HT-29 (cell line): ENCODE results near the gene LONP2. TPM values are rescaled to one million over a fixed set of nuclear protein-coding genes. Genes with fewer than 3 reads are reported as not detected.
A peak's percentile ranks its signal among the peaks of the same experiment; 100 is the strongest.
"Not testable (repeated sequence)": the region's sequence is repeated elsewhere in the genome, so short reads cannot be mapped to it uniquely, and the experiment has no call there.

Experiments
- DNase-seq: peaks from one replicate; pipeline ENCODE4 v3.0.0-alpha.2; 2015; ENCODE audit warnings: low spot score
- total RNA-seq: library from RNA; depleted of rRNA; stranded (reverse); fragments of >200 nt; shearing (Covaris generic); gene quantifications from 2 replicates; pipeline ENCODE4 v1.2.3, GENCODE V29; 2014; rRNA removed

Gene LONP2
- total RNA-seq, 1 experiment from 2014 or later = 22.2 TPM

DNA sequence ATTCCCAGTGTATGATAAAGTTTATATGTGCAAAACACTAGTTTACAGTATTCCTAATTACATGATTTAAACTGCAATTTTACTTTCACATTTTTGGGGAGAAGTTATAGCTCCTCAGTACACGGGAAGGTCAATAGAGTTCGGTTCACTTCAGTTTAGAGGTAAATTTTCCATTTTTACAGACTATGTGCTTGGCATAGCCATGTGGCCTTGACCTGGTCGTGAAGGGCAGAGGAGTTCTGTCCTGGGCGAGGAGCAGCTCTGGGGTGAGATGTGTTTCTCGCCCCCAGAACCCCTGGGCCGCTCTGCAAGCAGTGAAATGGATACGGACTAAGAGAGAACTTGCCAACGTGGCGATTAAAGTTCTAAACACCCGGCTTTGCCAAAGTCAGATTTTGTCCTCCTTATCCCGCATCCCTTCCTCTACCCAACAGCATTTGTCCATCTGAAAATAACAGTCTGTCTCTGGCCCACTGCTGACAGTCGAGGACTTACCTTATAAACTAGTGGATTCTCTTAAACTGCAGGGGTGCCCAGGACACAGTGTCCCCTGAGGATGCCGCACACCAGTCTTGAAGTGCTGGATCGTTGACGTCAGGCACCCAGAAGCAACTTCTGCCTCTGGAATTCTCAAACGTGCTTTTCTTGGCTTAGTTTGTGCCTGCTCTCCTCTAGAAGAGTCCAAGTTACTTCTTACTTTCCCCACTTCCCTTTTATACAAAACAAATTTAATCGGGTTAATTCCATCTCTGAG, 142.6 kb downstream of the LONP2 start:
- no peak for DNase-seq

DNA sequence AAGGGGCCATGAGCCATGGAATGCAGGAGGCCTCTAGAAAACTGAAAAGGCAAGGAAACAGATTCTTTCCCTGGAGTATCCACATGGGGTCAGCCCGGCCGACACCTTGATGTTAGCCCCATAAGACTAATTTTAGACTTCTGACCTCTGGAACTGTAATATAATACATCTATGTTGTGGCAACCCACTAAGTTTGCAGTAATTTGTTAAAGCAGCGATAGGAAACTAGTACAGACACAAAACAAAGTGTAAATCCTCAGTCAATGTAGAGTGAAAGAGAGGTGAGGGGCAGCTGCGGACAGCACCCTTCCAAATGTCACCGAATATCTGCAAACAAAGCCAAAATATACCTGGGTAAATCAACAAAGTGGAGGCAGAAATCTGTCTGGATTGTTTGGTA, 148.3 kb downstream of the LONP2 start:
- DNase-seq = no peak

- DNase-seq = no peak
These were observed 149.6 kb downstream of the LONP2 start for GRCh38 chr16:48393485-48394354.

GRCh38 chr16:48394355-48394703, 150.2 kb downstream of the LONP2 start:
- no peak for DNase-seq

- no peak for DNase-seq
These were observed 151.3 kb downstream of the LONP2 start for GRCh38 chr16:48395375-48395774.

DNA sequence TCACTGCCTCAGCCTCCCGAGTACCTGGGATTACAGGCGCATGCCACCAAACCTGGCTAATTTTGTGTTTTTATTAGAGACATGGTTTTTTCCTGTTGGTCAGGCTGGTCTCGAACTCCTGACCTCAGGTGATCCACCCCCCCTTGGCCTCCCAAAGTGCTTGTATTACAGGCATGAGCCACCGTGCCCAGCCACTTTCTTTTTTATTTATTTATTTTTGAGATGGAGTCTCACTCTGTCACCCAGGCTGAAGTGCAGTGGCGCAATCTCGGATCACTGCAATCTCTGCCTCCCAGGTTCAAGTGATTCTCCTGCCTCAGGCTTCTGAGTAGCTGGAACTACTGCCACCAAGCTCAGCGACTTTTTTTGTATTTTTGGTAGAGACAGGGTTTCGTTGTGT, 158.4 kb downstream of the LONP2 start:
- DNase-seq = not testable (repeated sequence)

DNA sequence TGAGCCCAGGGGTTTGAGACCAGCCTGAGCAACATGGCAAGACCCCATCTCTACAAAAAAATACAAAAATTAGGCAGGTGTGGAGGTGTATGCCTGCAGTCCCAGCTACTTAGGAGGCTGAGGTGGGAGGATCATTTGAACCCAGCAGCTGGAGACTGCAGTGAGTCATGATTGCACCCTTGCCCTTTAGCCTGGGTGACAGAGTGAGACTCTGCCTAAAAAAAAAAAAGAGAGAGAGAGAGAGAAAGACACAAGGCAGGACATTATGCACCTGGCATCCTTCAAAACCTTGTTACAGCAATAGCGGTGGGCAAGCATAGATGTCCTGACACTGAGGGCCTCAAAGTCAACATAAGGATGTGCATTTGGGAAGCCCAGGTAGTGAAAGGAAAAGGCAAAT, 161.1 kb downstream of the LONP2 start:
- no peak for DNase-seq

DNA sequence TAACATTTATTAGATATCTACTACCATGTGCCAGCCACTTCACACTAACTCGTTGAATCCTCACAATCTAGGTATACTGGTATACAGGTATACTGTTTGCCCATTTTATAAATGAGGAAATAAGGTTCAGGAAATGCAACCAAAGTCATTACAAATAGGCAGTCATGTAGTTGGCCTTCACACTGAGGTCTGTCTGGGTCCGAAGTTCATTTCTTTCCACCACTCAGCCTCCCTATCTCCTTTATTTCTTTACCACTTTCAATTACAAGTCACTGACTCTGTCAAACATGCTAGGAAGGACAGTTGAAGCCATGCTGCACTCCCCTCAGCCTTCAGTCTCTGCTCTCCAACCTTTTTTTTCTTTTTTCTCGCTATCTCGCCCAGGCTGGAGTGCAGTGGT, 161.8 kb downstream of the LONP2 start:
- peak; percentile 43 for DNase-seq

Other genes with a start within 250 kb of the LONP2 start
- not detected in 2 replicates for gene ABCC12, start 88.3 kb upstream of the LONP2 start, total RNA-seq
- gene ABCC11, start 3.2 kb downstream of the LONP2 start, total RNA-seq = not detected in 2 replicates
- gene SIAH1, start 141.1 kb downstream of the LONP2 start, total RNA-seq = 23.7 and 24.8 TPM in 2 replicates